Activated CD8-positive, alpha-beta memory T cell treated with anti-CD3 and anti-CD28 coated beads, Interleukin-2, amount 50 U/mL, for 24 hours (primary cell): ENCODE measurements around the gene GFER.
"Not testable (repeated sequence)": the region's sequence is repeated elsewhere in the genome, so short reads cannot be mapped to it uniquely, and the experiment has no call there.

Experiments used
- DNase-seq: peaks from one replicate; pipeline ENCODE4 v3.0.0-alpha.2; 2020; ENCODE audit errors: extremely low read depth

Gene GFER

DNA sequence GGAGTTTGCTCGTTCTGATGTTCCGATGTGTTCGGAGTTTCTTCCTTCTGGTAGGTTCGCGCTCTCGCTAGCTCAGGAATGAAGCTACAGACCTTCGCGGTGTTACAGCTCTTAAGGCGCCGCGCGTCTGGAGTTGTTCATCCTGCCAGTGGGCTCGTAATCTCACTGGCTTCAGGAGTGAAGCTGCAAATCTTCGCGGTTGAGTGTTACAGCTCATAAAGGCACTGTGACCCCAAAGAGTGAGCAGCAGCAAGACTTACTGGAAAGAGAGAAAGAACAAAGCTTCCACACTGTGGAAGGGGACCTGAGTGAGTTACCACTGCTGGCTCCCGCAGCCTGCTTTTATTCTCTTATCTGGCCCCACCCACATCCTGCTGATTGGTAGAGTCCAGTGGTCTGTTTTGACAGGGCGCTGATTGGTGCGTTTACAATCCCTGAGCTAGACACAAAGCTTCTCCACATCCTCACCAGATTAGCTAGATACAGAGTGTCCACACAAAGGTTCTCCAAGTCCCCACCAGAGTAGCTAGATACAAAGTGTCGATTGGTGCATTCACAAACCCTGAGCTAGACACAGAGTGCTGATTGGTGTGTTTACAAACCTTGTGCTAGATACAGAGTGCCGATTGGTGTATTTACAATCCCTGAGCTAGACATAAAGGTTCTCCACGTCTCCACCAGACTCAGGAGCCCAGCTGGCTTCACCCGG is 26.4 kb upstream of the GFER start:
- DNase-seq = not testable (repeated sequence)

DNA sequence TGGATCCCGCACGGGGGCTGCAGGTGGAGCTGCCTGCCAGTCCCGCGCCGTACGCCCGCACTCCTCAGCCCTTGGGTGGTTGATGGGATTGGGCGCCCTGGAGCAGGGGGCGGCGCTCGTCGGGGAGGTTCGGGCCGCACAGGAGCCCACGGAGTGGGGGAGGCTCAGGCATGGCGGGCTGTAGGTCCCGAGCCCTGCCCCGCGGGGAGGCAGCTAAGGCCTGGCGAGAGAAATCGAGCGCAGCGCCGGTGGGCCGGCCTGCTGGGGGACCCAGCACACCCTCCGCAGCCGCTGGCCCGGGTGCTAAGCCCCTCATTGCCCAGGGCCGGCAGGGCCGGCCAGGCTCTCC is 25.9 kb upstream of the GFER start:
- not testable (repeated sequence) for DNase-seq

DNA sequence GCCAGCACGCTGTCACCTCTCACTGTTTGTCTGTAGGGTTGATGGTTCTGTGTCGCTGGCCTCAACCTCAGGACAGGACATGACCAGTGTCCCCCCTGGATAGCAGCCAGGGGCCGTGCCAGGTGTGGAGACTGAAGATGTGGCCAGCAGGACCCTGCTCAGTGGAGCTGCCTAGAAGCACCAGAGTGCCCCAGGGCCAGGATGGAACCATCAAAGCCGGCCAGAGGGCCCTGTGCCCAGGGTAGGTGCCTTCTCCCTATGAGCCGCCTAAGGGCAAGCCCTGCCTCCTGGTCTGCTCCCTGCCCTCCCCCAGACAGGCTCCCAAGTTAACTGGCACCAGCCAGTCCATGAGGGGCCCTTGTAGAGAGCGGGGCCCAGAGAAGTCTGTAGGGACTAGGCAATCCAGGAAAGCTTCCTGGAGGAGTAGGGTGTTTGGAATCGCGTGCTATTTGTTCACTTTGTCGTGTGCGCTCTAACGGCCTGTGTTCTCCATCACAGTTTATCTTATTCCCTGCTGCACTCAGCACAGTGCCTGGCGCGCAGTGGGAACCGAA is 25.2 kb upstream of the GFER start:
- DNase-seq = no peak

DNA sequence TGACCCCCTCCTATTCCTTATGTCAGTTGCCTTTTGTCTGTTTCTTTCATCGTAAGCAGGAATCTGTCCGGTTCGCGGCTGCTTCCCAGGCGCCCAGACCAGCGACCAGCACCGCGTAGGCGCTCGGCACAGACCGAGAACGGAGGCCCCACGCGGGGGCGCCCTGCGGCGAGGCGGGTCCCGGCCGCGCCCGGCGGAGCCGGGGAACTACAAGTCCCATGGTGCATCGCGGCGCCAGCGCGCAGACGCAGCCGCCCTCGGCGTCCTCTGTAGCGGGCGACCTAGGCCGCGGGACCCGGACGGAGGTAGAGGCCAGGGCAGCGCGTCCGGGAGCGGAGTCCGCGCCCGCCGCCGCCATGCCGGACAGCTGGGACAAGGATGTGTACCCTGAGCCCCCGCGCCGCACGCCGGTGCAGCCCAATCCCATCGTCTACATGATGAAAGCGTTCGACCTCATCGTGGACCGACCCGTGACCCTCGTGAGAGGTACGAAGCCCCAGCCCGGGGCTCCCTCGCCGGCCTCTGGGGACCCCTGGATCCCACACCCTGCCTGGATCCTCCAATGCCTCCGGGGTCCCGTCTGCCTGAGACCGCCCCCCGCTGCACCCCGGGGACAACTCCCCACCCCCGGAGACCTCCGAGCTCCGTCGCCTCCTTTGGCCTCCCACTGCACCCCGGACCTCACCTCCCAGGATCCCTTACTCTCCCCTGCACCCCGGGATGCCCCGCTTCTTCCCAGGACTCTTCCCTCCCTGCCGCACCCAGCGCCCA is 24.5 kb upstream of the GFER start, which contains the start of gene NDUFB10:
Gene NDUFB10 (plus strand): TSS at position 270 of the 771 bp plus-strand sequence. CDS start 87 bp downstream, at position 357.
- peak; percentile 61 for DNase-seq

DNA sequence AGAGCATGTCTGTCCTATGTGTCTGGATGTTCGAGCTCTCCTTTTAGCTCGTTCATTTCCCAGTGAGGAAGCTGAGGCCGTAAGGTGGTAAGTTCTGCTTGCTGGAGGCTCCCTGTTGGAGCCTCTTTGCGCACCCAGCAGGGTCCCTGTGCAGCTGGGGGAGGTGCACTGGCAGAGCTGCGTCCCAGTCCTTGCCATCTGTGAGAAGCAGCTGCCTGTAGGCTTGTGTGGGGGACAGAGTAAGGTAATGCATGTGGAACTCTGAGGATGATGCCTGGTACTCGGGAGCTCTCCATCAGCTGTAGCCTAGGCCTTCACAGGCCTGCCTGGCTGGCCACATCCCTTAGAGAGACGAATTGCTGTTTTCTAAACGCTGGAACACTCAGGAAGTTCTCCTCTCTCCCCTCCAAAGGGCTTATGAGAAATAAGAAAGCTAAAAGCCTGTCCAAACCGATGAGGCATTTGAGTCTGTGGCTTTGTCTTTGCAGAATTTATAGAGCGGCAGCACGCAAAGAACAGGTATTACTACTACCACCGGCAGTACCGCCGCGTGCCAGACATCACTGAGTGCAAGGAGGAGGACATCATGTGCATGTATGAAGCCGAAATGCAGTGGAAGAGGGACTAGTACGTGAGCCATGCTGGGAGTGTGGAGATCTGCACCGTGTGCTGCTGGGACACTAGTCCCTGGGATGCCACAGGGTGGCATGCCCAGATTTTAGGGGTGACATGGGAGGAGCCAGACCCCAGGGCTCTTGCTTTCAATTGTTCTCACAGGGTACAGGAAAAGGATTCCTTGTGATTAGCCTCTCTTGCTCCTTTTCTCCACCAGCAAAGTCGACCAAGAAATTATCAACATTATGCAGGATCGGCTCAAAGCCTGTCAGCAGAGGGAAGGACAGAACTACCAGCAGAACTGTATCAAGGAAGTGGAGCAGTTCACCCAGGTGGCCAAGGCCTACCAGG is 23.0 kb upstream of the GFER start:
- no peak for DNase-seq

DNA sequence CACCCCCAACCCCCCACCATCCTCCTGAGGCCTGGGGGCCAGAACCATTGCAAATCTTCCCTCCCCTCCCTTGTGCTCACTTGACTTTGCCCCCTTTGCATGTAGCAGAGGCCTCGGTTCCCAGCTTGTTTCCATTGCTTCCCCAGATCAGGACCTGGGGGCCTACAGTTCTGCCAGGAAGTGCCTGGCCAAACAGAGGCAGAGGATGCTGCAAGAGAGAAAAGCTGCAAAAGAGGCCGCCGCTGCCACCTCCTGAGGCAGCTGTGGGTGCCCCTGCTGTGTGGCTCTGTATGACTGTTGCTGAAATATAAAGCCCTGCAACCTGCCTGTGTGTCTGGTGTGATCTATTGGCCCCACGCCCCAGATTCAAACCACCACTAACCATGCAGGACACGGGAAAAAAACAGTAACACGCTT is 22.3 kb upstream of the GFER start:
- DNase-seq = no peak

DNA sequence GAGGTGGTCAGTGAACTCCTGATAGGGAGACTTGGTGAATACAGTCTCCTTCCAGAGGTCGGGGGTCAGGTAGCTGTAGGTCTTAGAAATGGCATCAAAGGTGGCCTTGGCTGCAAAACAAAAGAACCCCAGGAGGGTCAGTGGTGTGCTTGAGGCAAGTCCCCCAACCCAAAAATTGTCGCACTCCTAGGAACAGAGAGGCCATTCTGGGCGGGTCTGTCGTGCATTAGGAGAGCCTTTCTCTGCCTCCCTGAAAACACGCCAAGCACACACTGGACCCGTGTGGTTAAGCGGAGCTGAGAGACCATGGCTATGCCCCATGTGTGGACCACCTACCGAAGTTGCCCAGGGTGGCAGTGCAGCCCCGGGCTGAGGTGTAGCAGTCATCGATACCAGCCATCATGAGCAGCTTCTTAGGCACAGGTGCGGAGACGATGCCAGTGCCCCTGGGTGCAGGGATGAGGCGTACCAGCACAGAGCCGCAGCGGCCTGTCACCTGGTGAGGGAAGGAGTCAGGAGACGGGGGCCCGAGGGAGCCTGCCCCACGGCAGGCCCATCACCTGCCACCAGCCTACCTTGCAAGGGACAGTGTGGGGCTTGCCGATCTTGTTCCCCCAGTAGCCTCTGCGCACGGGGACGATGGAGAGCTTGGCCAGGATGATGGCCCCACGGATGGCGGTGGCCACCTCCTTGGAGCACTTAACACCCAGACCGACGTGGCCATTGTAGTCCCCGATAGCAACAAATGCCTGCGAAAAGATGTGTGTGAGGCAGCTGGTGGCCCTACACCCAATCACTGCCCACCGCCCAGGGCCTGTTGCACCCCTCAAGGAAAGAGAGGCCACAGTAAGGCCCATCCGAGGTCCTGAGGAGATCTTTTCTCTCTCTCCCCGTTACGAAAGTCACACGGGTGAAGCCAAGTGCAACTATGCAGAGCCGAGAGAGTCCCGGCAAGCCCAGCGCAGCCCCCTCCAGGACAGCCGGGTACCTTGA is 21.5 kb upstream of the GFER start:
- not testable (repeated sequence) for DNase-seq

DNA sequence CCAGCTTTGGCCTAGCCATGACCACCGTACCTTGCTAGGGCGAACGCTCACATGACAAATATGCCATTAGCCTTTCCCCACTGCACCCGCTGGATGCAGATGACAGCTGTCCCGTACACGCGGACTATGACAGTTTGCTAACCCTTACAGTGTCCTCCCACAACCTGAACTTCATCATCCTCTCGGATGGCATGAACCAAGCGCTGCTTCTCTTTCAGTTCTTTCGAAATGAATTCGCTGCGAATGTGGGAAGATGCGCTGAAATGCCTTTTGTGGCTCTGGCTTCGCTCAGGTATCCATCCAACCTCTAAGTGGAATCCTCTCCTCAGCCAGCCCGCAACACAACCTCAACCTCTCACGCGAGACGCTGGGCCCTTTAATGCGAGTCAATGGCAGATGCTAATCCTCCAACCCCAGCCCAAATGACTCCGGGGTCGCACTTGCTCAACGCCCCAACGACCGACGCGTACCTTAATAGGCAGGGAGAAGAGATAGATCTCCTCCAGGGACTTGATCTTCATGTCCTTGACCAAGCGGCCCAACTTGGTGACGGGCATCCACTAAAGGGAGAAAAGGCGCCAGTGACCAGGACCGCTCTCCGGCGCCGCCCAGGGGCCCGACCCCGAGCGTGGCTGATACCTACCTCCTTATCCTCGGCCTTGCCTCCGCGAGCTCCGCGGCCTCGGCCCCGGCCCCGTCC is 20.0 kb upstream of the GFER start:
- DNase-seq = no peak

DNA sequence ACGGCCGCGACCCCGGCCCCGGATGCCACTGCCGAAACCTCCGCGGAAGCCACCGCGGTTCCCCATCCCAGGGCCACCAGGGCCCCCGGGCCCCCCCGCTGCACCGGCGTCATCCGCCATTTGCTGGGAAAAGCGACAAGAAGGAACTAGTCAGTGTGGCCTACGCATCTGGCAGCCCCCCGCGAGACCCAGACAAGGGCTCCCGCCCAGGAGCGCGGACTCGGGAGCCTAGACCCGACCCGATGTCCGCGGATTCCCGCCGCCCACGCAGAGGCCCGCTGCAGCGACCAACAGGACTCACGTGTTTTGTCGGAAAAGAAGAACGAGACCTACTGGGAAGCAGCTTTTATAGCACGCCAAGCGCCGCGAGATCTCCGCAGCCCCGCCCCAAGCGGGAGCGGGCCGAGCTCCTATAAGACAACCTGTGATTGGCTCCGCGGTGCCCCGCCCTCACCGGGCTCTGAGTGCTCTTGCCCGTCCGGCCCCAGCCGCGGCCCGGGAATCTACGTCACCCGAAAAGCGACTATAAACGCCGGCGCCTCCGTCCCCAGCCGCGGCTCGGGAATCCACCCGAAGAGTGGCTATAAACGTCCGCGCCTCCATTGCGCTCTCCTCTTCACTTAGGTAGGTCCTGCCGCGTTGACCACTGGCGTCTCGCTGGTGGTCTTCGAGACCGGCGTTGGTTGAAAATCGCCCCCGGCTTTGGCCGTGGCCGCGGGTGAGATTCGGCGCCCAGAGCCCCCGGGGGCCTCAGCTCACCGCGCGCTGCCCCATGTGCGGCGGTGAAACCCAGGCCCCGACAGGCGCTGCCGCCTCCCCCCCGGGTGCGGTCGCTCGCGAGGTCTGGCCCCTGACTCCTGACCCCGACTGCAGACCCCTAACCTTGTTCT is 19.2 kb upstream of the GFER start, which contains the start of gene RPS2:
Gene RPS2 (minus strand): TSS at position 321 of the 890 bp plus-strand sequence. CDS start 201 bp downstream, at position 120.
- peak; percentile 96 for DNase-seq

DNA sequence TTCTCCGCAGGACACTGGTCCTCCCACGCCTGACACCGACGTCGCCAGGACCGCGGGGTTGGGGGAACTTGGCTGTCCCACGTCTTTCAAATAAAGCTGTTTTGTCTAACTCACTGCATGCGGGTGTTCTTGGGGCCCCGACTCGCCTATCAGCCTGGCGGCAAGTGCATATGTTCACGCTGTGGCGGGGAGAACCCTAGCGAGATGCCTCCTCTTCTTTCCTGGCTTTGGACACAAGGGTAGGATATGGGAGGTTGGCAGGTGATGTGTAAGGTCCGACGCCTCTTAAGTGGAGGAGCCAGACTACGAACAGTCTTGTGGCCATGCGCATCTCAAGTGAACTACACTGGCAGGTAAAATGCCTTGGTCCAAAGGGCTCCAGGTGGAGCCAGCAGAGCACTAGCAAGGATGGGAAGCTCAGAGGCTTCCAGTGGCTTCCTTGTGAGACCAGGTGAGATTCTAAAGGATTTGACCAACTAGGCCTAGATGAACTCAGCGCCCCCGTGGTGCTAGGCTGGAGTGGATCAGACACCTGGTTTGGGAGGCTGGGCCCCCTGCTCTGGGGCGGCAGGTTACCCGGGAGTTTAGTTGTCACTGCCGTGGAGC is 18.5 kb upstream of the GFER start:
- no peak for DNase-seq

DNA sequence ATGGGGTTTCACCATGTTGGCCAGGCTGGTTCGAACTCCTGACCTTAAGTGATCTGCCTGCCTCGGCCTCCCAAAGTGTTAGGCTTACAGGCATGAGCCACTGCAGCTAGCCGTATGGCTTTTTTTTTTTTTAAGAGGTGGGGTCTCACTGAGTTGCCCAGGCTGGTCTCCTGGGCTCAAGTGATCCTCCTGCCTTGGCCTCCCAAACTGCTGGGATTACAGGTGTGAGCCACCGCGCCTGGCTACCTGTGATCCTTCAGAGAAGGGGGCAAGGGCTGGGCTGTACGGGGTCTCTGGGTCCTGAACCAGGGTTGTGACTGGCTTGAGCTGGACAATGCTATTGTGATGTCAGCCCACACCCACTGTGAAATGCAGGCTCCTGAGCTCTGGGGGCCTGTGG is 17.5 kb upstream of the GFER start, which contains the start of gene RNF151:
Gene RNF151 (plus strand): TSS at position 397 of the 400 bp plus-strand sequence. CDS start 26 bp downstream, outside the sequence.
- no peak for DNase-seq

DNA sequence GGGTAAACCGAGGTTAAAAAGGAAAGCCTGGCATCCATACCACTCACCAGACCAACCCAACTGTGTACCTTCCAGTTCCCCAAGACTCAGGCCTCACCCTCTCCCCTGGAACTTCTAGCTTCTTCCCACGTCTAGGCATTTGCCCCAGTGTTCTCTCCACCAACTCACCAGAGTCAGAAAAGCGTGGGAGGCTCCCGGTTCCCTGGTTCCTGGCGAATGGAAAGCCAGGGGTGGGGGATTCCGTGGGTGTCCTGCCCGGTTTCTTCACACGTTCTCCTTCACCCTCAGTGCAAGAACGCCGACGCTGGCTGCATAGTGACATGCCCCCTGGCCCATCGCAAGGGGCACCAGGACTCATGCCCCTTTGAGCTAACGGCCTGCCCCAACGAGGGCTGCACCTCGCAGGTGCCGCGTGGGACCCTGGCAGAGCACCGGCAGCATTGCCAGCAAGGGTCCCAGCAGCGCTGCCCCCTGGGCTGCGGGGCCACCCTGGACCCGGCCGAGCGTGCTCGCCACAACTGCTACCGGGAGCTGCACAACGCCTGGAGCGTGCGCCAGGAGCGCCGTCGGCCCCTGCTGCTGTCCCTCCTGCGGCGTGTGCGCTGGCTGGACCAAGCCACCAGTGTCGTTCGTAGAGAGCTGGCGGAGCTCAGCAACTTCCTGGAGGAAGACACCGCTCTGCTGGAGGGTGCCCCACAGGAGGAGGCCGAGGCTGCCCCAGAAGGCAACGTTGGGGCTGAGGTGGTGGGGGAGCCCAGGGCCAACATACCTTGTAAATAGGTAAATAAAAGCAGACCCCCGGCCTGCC is 15.6 kb upstream of the GFER start:
- no peak for DNase-seq

DNA sequence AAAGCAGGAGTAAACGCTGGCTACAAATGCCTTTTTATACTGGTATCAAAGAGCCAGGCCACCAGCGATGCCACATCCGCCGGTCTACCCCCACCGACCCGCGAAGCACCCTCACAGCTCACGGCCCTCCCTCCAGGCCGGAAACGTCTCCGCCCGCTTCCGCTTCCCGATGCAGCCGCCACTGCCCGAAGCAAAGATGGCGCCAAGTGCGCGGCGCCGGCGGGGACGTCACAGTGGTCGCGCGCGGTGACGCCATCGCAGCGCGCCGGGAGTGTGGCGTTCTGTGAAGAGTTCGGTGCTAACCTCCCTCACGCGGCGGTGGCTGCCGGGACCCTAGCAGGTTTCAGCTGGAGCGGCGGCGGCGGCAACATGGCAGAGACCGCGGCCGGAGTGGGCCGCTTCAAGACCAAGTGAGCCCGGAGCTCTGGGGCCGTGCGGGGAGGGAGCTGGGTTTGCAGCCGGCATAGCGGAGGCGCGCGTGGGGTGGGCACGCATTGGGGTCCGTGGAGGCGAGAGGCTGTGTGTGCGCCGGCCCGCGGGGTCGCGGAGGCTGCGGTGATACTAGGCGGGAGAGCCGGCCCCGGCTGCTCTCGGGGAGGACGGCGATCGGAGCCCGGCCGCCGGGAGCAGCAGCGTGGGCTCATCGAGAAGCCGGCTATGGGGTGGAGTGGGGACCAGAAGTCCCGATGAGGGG is 12.1 kb upstream of the GFER start, which contains the start of gene TBL3:
Gene TBL3 (plus strand): TSS at position 258 of the 694 bp plus-strand sequence. CDS start 112 bp downstream, at position 370.
- peak; percentile 89 for DNase-seq

DNA sequence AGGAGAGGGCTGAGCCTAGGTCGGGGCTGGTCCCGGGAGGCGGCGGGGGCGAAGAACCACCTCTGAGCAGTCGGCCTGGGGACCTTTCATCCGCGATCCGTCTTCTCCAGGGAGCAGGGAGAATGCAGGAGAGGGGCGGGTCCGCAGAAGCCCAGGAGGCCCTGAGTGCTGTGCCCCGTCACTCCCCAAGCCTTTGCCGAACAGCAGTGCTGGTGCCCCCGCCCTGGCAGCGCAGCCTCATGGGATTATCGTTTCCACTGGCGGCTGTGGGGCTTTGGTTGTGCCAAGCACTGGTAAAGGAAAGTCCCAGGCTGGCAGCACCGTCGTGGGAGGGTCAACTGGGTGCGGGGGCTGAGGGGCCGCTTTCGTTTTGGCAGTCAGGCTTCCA is 11.5 kb upstream of the GFER start:
- no peak for DNase-seq

DNA sequence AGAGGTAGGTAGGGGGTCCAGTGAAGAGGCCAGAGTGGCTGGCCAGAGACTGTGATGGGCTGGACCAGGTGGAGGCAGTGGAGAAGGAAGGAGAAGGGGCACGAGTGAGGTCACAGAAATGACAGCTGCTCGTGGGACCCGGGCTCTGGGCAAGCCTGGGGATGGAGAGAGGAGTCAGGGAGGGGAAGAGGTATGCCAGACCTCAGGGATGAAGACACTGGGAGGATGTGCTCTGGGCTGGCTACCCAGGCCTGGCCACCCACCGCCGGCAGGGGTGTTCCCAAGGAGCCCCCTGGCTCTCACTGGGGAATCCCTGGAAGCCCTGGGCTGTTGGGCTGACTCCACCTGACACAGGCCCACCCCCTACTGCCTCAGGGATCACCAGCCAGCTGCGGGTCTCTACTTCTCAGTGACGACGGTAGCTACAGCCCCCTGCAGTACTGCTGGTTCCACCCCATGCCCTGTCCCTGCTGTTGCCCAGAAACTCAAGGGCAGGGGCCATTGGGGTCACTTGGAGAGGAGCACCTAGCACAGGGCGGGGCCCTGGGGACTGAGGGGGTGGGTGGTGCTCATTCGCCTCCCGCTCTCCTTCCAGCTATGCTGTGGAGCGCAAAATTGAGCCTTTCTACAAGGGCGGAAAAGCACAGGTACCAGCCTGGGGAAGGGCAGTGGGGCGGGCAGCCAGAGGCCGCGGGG is 10.4 kb upstream of the GFER start:
- DNase-seq = no peak
